GM23248 (cell line): ENCODE results near the gene LSR. TPM values are rescaled to one million over a fixed set of nuclear protein-coding genes. Genes with fewer than 3 reads are reported as not detected.

Experiments
- DNase-seq: peaks from one replicate; pipeline ENCODE4 v3.0.0-alpha.2; 2015
- H2AFZ ChIP-seq: fragments of 200-600 bp; sonication (generic); 2 replicates; pipeline ENCODE4 v1.6.1; 2016; ENCODE audit warnings: antibody characterized with exemption
- H3F3A ChIP-seq: fragments of 200-600 bp; sonication (generic); 2 replicates; pipeline ENCODE4 v1.6.1; 2016; ENCODE audit warnings: mild to moderate bottlenecking, antibody characterized with exemption, mixed run types; ENCODE audit not compliant: insufficient read depth
- H3K27ac ChIP-seq: fragments of 200-600 bp; sonication (generic); 2 replicates; pipeline ENCODE4 v1.5.1; 2016; ENCODE audit warnings: mild to moderate bottlenecking
- H3K27me3 ChIP-seq: fragments of 200-600 bp; sonication (generic); replicated peaks from 2 replicates; pipeline ENCODE4 v1.6.1; 2016; ENCODE audit warnings: mild to moderate bottlenecking; ENCODE audit not compliant: insufficient read depth
- H3K36me3 ChIP-seq: fragments of 200-600 bp; sonication (generic); 2 replicates; pipeline ENCODE4 v1.6.1; 2016; ENCODE audit warnings: low read depth, mild to moderate bottlenecking
- H3K4me1 ChIP-seq: fragments of 200-600 bp; sonication (generic); 2 replicates; pipeline ENCODE4 v1.6.1; 2016; ENCODE audit warnings: mild to moderate bottlenecking; ENCODE audit not compliant: insufficient read depth
- H3K4me2 ChIP-seq: fragments of 200-600 bp; sonication (generic); one replicate; pipeline ENCODE4 v1.6.1; 2016; ENCODE audit warnings: mild to moderate bottlenecking; ENCODE audit not compliant: unreplicated experiment
- H3K4me3 ChIP-seq: fragments of 200-600 bp; sonication (generic); 2 replicates; pipeline ENCODE4 v1.5.1; 2016; ENCODE audit warnings: mild to moderate bottlenecking
- H3K79me2 ChIP-seq: fragments of 200-600 bp; sonication (generic); 2 replicates; pipeline ENCODE4 v1.6.1; 2016; ENCODE audit warnings: mild to moderate bottlenecking; ENCODE audit not compliant: insufficient read depth
- H3K9ac ChIP-seq: fragments of 200-600 bp; sonication (generic); 2 replicates; pipeline ENCODE4 v1.6.1; 2016; ENCODE audit warnings: mild to moderate bottlenecking
- H3K9me2 ChIP-seq: fragments of 200-600 bp; sonication (generic); 2 replicates; pipeline ENCODE4 v1.6.1; 2016; ENCODE audit warnings: mixed run types, mild to moderate bottlenecking, moderate library complexity; ENCODE audit not compliant: insufficient read depth
- H3K9me3 ChIP-seq: fragments of 200-600 bp; sonication (generic); one replicate; pipeline ENCODE4 v1.6.1; 2017; ENCODE audit warnings: low read depth
- H4K20me1 ChIP-seq: fragments of 200-600 bp; sonication (generic); 2 replicates; pipeline ENCODE4 v1.6.0; 2016; ENCODE audit not compliant: insufficient read depth
- EZH2 ChIP-seq: fragments of 200-600 bp; sonication (generic); IDR thresholded peaks from 2 replicates; pipeline ENCODE4 v1.6.1; 2018; ENCODE audit warnings: antibody characterized with exemption, mild to moderate bottlenecking; ENCODE audit not compliant: insufficient read depth, poor library complexity, severe bottlenecking
- EZH2phosphoT487 ChIP-seq: fragments of 200-600 bp; sonication (generic); IDR thresholded peaks from 2 replicates; pipeline ENCODE4 v1.6.1; 2018; ENCODE audit warnings: antibody characterized with exemption, moderate library complexity, mild to moderate bottlenecking, low read depth; ENCODE audit not compliant: insufficient read depth
- WGBS, 2 experiments: methylation state at CpG; one replicate each; pipeline ENCODE4 v1.1.6; 2015 to 2017; ENCODE audit warnings: low lambda C conversion rate in 2 of 2, low coverage in 1 of 2; ENCODE audit errors: missing lambda C conversion rate in 2 of 2; 5-methylcytosine and 5-hydroxymethylcytosine counted together
- in situ Hi-C: fragments of 300-500 bp; cut with MboI; formaldehyde crosslinking; loops from 2 replicates; pipeline ENCODE4 v1.15.0; 2020
- polyA plus RNA-seq: library from polyadenylated mRNA; unstranded; fragments of >200 nt; fragmentation: Nextera tagmentation; extraction: Ambion mirVana; gene quantifications from 2 replicates; pipeline ENCODE4 v1.2.1, GENCODE V29; 2016
- total RNA-seq: library from RNA; depleted of rRNA; stranded (reverse); fragments of >200 nt; shearing (Covaris generic); gene quantifications from 2 replicates; pipeline ENCODE4 v1.2.3, GENCODE V29; 2014

Gene LSR
- total and polyA plus RNA-seq, 2 experiments from 2014 or later = 2.7 TPM; not detected in 1

GRCh38 chr19:35207391-35207871 lies 41.4 kb upstream of the LSR start:
- H3K9ac ChIP-seq = no peak overlapping the region
- H3K9me3 ChIP-seq = no peaks in the 10 kb centered on the region
- in situ Hi-C loops = no loop called here
- H4K20me1 ChIP-seq = no peaks in the 10 kb centered on the region
- no peaks in the 10 kb centered on the region for H3K36me3 ChIP-seq
- H3K9me2 ChIP-seq = no peaks in the 10 kb centered on the region
- no peaks in the 10 kb centered on the region for H3K4me1 ChIP-seq
- no peak for DNase-seq
- 60 to 67% methylated on average over 6 to 8 of the region's 8 CpGs for WGBS, 2 experiments
- H3K27ac ChIP-seq = no peak overlapping the region
- H3K4me3 ChIP-seq = no peak overlapping the region
- no peaks in the 10 kb centered on the region for H3F3A ChIP-seq
- no peak for TF ChIP-seq EZH2
- TF ChIP-seq EZH2phosphoT487 = no peak
- H3K4me2 ChIP-seq = no peak overlapping the region
- H3K27me3 ChIP-seq = peaks cover 7% of the 10 kb centered on the region; the same call in 1 of the 2 replicates
- no peaks in the 10 kb centered on the region for H3K79me2 ChIP-seq
- H2AFZ ChIP-seq = no peak overlapping the region

GRCh38 chr19:35208121-35208520 lies 40.7 kb upstream of the LSR start:
- no peak overlapping the region for H2AFZ ChIP-seq
- no peaks in the 10 kb centered on the region for H3K9me2 ChIP-seq
- 54 to 66% methylated on average over 8 of the region's 8 CpGs for WGBS, 2 experiments
- H3K9ac ChIP-seq = no peak overlapping the region
- H3F3A ChIP-seq = no peaks in the 10 kb centered on the region
- TF ChIP-seq EZH2 = no peak
- TF ChIP-seq EZH2phosphoT487 = no peak
- in situ Hi-C loops = no loop called here
- no peaks in the 10 kb centered on the region for H3K9me3 ChIP-seq
- no peak overlapping the region for H3K4me3 ChIP-seq
- no peak for DNase-seq
- H3K4me1 ChIP-seq = no peaks in the 10 kb centered on the region
- no peak overlapping the region for H3K4me2 ChIP-seq
- H4K20me1 ChIP-seq = no peaks in the 10 kb centered on the region
- H3K36me3 ChIP-seq = no peaks in the 10 kb centered on the region
- H3K27me3 ChIP-seq = peaks cover 7% of the 10 kb centered on the region; the same call in 1 of the 2 replicates
- H3K79me2 ChIP-seq = no peaks in the 10 kb centered on the region
- no peak overlapping the region for H3K27ac ChIP-seq

GRCh38 chr19:35209646-35210045 lies 39.2 kb upstream of the LSR start:
- Histone ChIP-seq H3K9ac (no peak overlapping the region), H3K4me1 (no peaks in the 10 kb centered on the region), H3F3A (no peaks in the 10 kb centered on the region), H3K27ac (no peak overlapping the region), H3K9me3 (no peaks in the 10 kb centered on the region), H3K4me2 (no peak overlapping the region), H3K79me2 (no peaks in the 10 kb centered on the region), H4K20me1 (no peaks in the 10 kb centered on the region), H3K9me2 (no peaks in the 10 kb centered on the region), H2AFZ (no peak overlapping the region), H3K4me3 (no peak overlapping the region), H3K36me3 (no peaks in the 10 kb centered on the region), H3K27me3 (peaks cover 7% of the 10 kb centered on the region; the same call in 1 of the 2 replicates)
- in situ Hi-C loops = no loop called here
- TF ChIP-seq EZH2phosphoT487 = no peak
- TF ChIP-seq EZH2 = no peak
- WGBS, 2 experiments = 58 to 67% methylated on average over 4 of the region's 4 CpGs
- DNase-seq = no peak

- Histone ChIP-seq H3K27ac (no peak overlapping the region), H3K79me2 (no peaks in the 10 kb centered on the region), H3K9ac (no peak overlapping the region), H3K4me2 (no peak overlapping the region), H2AFZ (no peak overlapping the region), H3K9me2 (no peaks in the 10 kb centered on the region), H3K4me3 (no peak overlapping the region), H3K36me3 (no peaks in the 10 kb centered on the region), H4K20me1 (no peaks in the 10 kb centered on the region), H3K4me1 (no peaks in the 10 kb centered on the region), H3K27me3 (no peaks in the 10 kb centered on the region), H3K9me3 (no peaks in the 10 kb centered on the region), H3F3A (no peaks in the 10 kb centered on the region)
- DNase-seq = no peak
- TF ChIP-seq EZH2 (no peak), EZH2phosphoT487 (no peak)
- 49 to 51% methylated on average over 7 of the region's 7 CpGs for WGBS, 2 experiments
- in situ Hi-C loops = no loop called here
These were observed 37.1 kb upstream of the LSR start for GRCh38 chr19:35211545-35212230.
